GM10266 (cell line): ENCODE data around the gene UBE2E1.
"Not testable (repeated sequence)": the region's sequence is repeated elsewhere in the genome, so short reads cannot be mapped to it uniquely, and the experiment has no call there.

Source experiments
- DNase-seq: peaks from one replicate; pipeline ENCODE4 v3.0.0; 2012; ENCODE audit errors: extremely low spot score
- CTCF ChIP-seq: IDR thresholded peaks from 2 replicates; pipeline ENCODE4 v1.5.1; 2012; ENCODE audit warnings: mild to moderate bottlenecking, low read depth; ENCODE audit not compliant: control insufficient read depth, insufficient read depth; ENCODE audit errors: missing control alignments

The UBE2E1 gene

GRCh38 chr3:23894254-23895061 lies 88.7 kb downstream of the UBE2E1 start:
- TF ChIP-seq CTCF = no peak
- DNase-seq = no peak

GRCh38 chr3:23895181-23895580 lies 89.4 kb downstream of the UBE2E1 start:
- no peak for DNase-seq
- TF ChIP-seq CTCF = no peak

DNA sequence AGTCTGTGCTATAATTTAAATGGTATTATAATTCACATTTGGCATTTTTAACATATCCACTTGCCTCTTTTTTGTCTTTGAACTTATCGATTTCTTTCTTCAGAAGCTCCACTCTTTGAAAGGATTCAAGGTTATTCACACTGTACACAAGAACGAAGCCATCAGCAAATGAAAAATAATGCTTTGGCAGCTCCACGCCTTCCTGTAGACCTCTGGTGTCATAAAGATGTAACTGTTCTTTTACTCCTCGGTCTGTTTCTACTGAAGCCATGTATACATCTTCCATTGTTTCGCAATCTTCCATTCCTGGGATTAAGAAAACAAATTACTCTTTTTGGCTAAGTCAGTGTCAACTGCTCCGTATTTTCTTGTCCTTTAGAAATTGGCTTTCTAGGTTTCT lies 95.0 kb downstream of the UBE2E1 start:
- TF ChIP-seq CTCF = no peak
- no peak for DNase-seq

- no peak for DNase-seq
These were observed 98.8 kb downstream of the UBE2E1 start for GRCh38 chr3:23904545-23904944.

DNA sequence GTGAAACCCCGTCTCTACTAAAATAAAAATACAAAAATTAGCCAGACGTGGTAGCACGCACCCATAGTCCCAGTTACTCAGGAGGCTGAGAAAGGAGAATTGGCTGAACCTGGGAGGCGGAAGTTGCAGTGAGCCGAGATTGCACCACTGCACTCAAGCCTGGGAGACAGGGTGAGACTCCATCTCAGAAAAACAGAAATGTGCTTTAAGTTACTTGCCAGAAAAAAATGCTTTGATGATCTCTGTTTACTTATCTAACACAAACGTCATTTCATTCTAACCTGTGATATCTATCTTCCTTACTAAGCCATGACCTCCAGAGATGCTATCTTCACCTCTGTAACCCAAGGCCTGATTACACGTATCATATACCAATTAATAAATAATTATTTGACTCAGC lies 103.6 kb downstream of the UBE2E1 start:
- no peak for TF ChIP-seq CTCF
- no peak for DNase-seq

More at GRCh38 chr3:23904545-23904944, 98.8 kb downstream of the UBE2E1 start:
- no peak for TF ChIP-seq CTCF

DNA sequence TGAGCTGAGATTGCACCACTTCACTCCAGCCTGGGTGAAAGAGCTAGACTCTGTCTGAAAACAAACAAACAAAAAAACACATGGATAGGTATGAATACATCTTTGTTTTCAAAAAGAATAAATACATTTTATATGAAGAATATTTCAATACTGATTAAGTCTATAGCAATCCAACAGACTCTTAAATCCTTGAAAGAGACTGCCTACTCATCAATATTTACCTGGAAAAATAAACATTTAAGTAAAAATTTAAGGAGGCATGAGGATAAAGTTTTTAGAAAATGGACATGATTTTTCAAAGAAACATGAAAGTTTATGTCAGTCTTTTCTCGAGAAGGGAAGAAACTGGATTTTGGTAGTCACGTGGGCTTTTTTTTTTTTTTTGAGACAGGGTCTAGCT lies 105.6 kb downstream of the UBE2E1 start:
- no peak for TF ChIP-seq CTCF

GRCh38 chr3:23912335-23912734 lies 106.6 kb downstream of the UBE2E1 start:
- DNase-seq = not testable (repeated sequence)

More for the DNA sequence above, 105.6 kb downstream of the UBE2E1 start:
- no peak for DNase-seq

GRCh38 chr3:23913182-23913581 lies 107.4 kb downstream of the UBE2E1 start:
- DNase-seq = no peak
- no peak for TF ChIP-seq CTCF
